Neural cell (in vitro differentiated cells): Measurements from ENCODE around the gene RAB22A. TPM values are rescaled to one million over a fixed set of nuclear protein-coding genes. Genes with fewer than 3 reads are reported as not detected.

Experiments used
- H2AFZ ChIP-seq: fragments of 200-600, 300-800 bp; sonication (generic), shearing (Covaris generic); 2 replicates; pipeline ENCODE4 v1.6.0; 2014; ENCODE audit warnings: low read depth, mild to moderate bottlenecking, antibody characterized with exemption, low read length, moderate library complexity
- H3F3A ChIP-seq: fragments of 200-600 bp; shearing (Covaris generic); 2 replicates; pipeline ENCODE4 v1.6.1; 2016; ENCODE audit warnings: mild to moderate bottlenecking, moderate library complexity, mixed read lengths, antibody characterized with exemption, low read length; ENCODE audit not compliant: insufficient read depth, poor library complexity, severe bottlenecking
- H3K27ac ChIP-seq: fragments of 200-600, 300-800 bp; sonication (generic), shearing (Covaris generic); 2 replicates; pipeline ENCODE4 v1.5.1; 2014; ENCODE audit warnings: mild to moderate bottlenecking, low read length, moderate library complexity
- H3K27me3 ChIP-seq: fragments of 300-800, 200-600 bp; sonication (generic), shearing (Covaris generic); 2 replicates; pipeline ENCODE4 v1.6.0; 2014; ENCODE audit warnings: mild to moderate bottlenecking, low read depth, low read length, moderate library complexity; ENCODE audit not compliant: insufficient read depth
- H3K36me3 ChIP-seq: fragments of 300-800, 200-600 bp; sonication (generic), shearing (Covaris generic); 2 replicates; pipeline ENCODE4 v1.5.1; 2014; ENCODE audit warnings: mild to moderate bottlenecking, antibody characterized with exemption, low read length, moderate library complexity; ENCODE audit not compliant: insufficient read depth
- H3K4me2 ChIP-seq: fragments of 300-800, 200-600 bp; sonication (generic), shearing (Covaris generic); 2 replicates; pipeline ENCODE4 v1.6.0; 2014; ENCODE audit warnings: mild to moderate bottlenecking, low read length
- H3K4me3 ChIP-seq: fragments of 300-800, 200-600 bp; sonication (generic), shearing (Covaris generic); 2 replicates; pipeline ENCODE4 v1.5.1; 2014; ENCODE audit warnings: mild to moderate bottlenecking, low read length, moderate library complexity
- H3K79me2 ChIP-seq: fragments of 200-600 bp; shearing (Covaris generic); replicated peaks from 2 replicates; pipeline ENCODE4 v1.6.0; 2014; ENCODE audit warnings: mild to moderate bottlenecking, low read length, moderate library complexity; ENCODE audit not compliant: insufficient read depth
- H3K9ac ChIP-seq: fragments of 300-800, 200-600 bp; sonication (generic), shearing (Covaris generic); 2 replicates; pipeline ENCODE4 v1.6.1; 2016; ENCODE audit warnings: mild to moderate bottlenecking, low read length, mixed read lengths
- H3K9me2 ChIP-seq: fragments of 200-600 bp; shearing (Covaris generic); 2 replicates; pipeline ENCODE4 v1.6.1; 2016; ENCODE audit warnings: mild to moderate bottlenecking, low read length, mixed read lengths; ENCODE audit not compliant: insufficient read depth
- H3K9me3 ChIP-seq: fragments of 200-600, 300-800 bp; sonication (generic), shearing (Covaris generic); 2 replicates; pipeline ENCODE4 v1.6.1; 2016; ENCODE audit warnings: mild to moderate bottlenecking, mixed run types, low read length, moderate library complexity, mixed read lengths
- H4K20me1 ChIP-seq: fragments of 200-600 bp; shearing (Covaris generic); 2 replicates; pipeline ENCODE4 v1.6.1; 2016; ENCODE audit warnings: mild to moderate bottlenecking, mixed run types; ENCODE audit not compliant: insufficient read depth
- CTCF ChIP-seq: fragments of 450-650 bp; IDR thresholded peaks from 2 replicates; pipeline ENCODE4 v1.5.1; 2014; ENCODE audit warnings: antibody characterized with exemption, mild to moderate bottlenecking, moderate library complexity; ENCODE audit not compliant: poor library complexity, severe bottlenecking
- EP300 ChIP-seq: fragments of 450-650 bp; conservative IDR thresholded peaks from 2 replicates; pipeline ENCODE4 v1.6.1; 2014; ENCODE audit warnings: antibody characterized with exemption, mild to moderate bottlenecking, moderate library complexity; ENCODE audit not compliant: poor library complexity, severe bottlenecking
- EZH2 ChIP-seq: fragments of 200-600, 300-800 bp; shearing (Covaris generic), sonication (generic); IDR thresholded peaks from 2 replicates; pipeline ENCODE4 v1.6.1; 2014; ENCODE audit warnings: antibody characterized with exemption, low read length, borderline replicate concordance, mild to moderate bottlenecking; ENCODE audit not compliant: insufficient read depth, poor library complexity, severe bottlenecking
- MXI1 ChIP-seq: fragments of 450-650 bp; conservative IDR thresholded peaks from 2 replicates; pipeline ENCODE4 v1.6.1; 2014; ENCODE audit warnings: antibody characterized with exemption, mild to moderate bottlenecking; ENCODE audit not compliant: poor library complexity, severe bottlenecking
- POLR2AphosphoS5 ChIP-seq: IDR thresholded peaks from 2 replicates; pipeline ENCODE4 v1.6.1; 2012
- RAD21 ChIP-seq: fragments of 450-650 bp; conservative IDR thresholded peaks from 2 replicates; pipeline ENCODE4 v1.6.1; 2014; ENCODE audit warnings: antibody characterized with exemption, mild to moderate bottlenecking, moderate library complexity
- REST ChIP-seq: IDR thresholded peaks from 2 replicates; pipeline ENCODE4 v1.6.1; 2012; ENCODE audit warnings: borderline replicate concordance
- SMC3 ChIP-seq: fragments of 450-650 bp; conservative IDR thresholded peaks from 2 replicates; pipeline ENCODE4 v1.6.1; 2014; ENCODE audit warnings: antibody characterized with exemption, mild to moderate bottlenecking, moderate library complexity; ENCODE audit not compliant: poor library complexity
- TAF1 ChIP-seq: IDR thresholded peaks from 2 replicates; pipeline ENCODE4 v1.6.1; 2012; ENCODE audit warnings: low read depth
- polyA plus RNA-seq: library from polyadenylated mRNA; depleted of rRNA; stranded (reverse); fragments of >200 nt; gene quantifications from 2 replicates; pipeline ENCODE4 v1.2.3, GENCODE V29; 2014

The RAB22A gene
- polyA plus RNA-seq, 1 donor from 2014 or later: 15.7 TPM

GRCh38 chr20:58359441-58359840, 49.9 kb downstream of the RAB22A start:
- no peaks in the 10 kb centered on the region for H3K79me2 ChIP-seq
- no peak overlapping the region for H3K4me2 ChIP-seq
- H3F3A ChIP-seq: no peaks in the 10 kb centered on the region
- H3K36me3 ChIP-seq: no peaks in the 10 kb centered on the region
- no peak overlapping the region for H3K4me3 ChIP-seq
- H3K9me3 ChIP-seq: no peaks in the 10 kb centered on the region
- TF ChIP-seq POLR2AphosphoS5 (no peak), SMC3 (no peak), REST (no peak), CTCF (no peak), MXI1 (no peak), EP300 (no peak), RAD21 (no peak), EZH2 (no peak), TAF1 (no peak)
- H3K27me3 ChIP-seq: no peaks in the 10 kb centered on the region
- no peak overlapping the region for H3K27ac ChIP-seq
- no peak overlapping the region for H2AFZ ChIP-seq
- no peak overlapping the region for H3K9ac ChIP-seq
- H4K20me1 ChIP-seq: no peaks in the 10 kb centered on the region
- no peaks in the 10 kb centered on the region for H3K9me2 ChIP-seq

- TF ChIP-seq RAD21: no peak
- no peak for TF ChIP-seq CTCF
- no peak for TF ChIP-seq REST
- Histone ChIP-seq H3K9me3 (no peaks in the 10 kb centered on the region), H4K20me1 (no peaks in the 10 kb centered on the region), H3K4me2 (no peak overlapping the region), H3K79me2 (no peaks in the 10 kb centered on the region), H3K9me2 (no peaks in the 10 kb centered on the region), H3K27me3 (no peaks in the 10 kb centered on the region), H2AFZ (no peak overlapping the region), H3K9ac (no peak overlapping the region), H3K4me3 (no peak overlapping the region), H3K36me3 (no peaks in the 10 kb centered on the region), H3F3A (no peaks in the 10 kb centered on the region), H3K27ac (no peak overlapping the region)
These were observed 51.4 kb downstream of the RAB22A start for GRCh38 chr20:58360936-58361335.
